ENCODE results near the gene ALDH2. TPM values are rescaled to one million over a fixed set of nuclear protein-coding genes. Genes with fewer than 3 reads are reported as not detected.

The ALDH2 gene
- total RNA-seq, 1 experiment from 2014 or later = not detected

GRCh38 chr12:111768159-111768895, 1.6 kb downstream of the ALDH2 start:
- no peak for TF ChIP-seq CTCF (IDR thresholded peaks at IDR 0.05; ENCODE audit: unreplicated experiment)
- BruUV-seq (replicated peaks) = no TSS peak
- H3K4me1 Mint-ChIP-seq (ENCODE audit: insufficient read depth, unreplicated experiment) = no peaks in the 10 kb centered on the region
- H3K36me3 Mint-ChIP-seq (ENCODE audit: insufficient read depth, unreplicated experiment) = peaks cover 8% of the 10 kb centered on the region
- no peak overlapping the region for H3K4me3 Mint-ChIP-seq (ENCODE audit: unreplicated experiment)
- CTCF ChIA-PET = interaction anchor here (0.6 to 1.5 kb wide), 6 partner anchors 12 to 65 kb away, joined by 3 to 5 read pairs (median 4); no protein-coding TSS in a partner anchor
- H3K9me3 Mint-ChIP-seq (ENCODE audit: unreplicated experiment) = no peaks in the 10 kb centered on the region
- intact Hi-C loops (cut with micrococcal nuclease) = no loop called here
- no peak overlapping the region for H3K27ac Mint-ChIP-seq (ENCODE audit: low read depth, unreplicated experiment)
- POLR2A ChIA-PET = no interaction called here
- no peak for DNase-seq (ENCODE audit: unreplicated experiment)
- H3K27me3 Mint-ChIP-seq (ENCODE audit: insufficient read depth, unreplicated experiment) = peaks cover 11% of the 10 kb centered on the region

- intact Hi-C loops (cut with micrococcal nuclease) = no loop called here
- no peaks in the 10 kb centered on the region for H3K27me3 Mint-ChIP-seq (ENCODE audit: insufficient read depth, unreplicated experiment)
- CTCF ChIA-PET = interaction anchor here (1.5 to 1.8 kb wide), 2 partner anchors 19 to 43 kb away, joined by 3 to 5 read pairs; no protein-coding TSS in a partner anchor
- BruUV-seq (replicated peaks) = no TSS peak
- POLR2A ChIA-PET = no interaction called here
- no peaks in the 10 kb centered on the region for H3K9me3 Mint-ChIP-seq (ENCODE audit: unreplicated experiment)
- peaks cover 8% of the 10 kb centered on the region for H3K4me1 Mint-ChIP-seq (ENCODE audit: insufficient read depth, unreplicated experiment)
- no peak for TF ChIP-seq CTCF (IDR thresholded peaks at IDR 0.05; ENCODE audit: unreplicated experiment)
- H3K4me3 Mint-ChIP-seq (ENCODE audit: unreplicated experiment) = no peak overlapping the region
- H3K36me3 Mint-ChIP-seq (ENCODE audit: insufficient read depth, unreplicated experiment) = no peaks in the 10 kb centered on the region
- DNase-seq (ENCODE audit: unreplicated experiment) = no peak
- H3K27ac Mint-ChIP-seq (ENCODE audit: low read depth, unreplicated experiment) = no peak overlapping the region
Measured at GRCh38 chr12:111769599-111769998, 2.9 kb downstream of the ALDH2 start.

GRCh38 chr12:111773801-111774551, 7.2 kb downstream of the ALDH2 start:
- CTCF ChIA-PET = interaction anchor here (0.7 to 2.4 kb wide), 4 partner anchors 11 to 39 kb away, joined by 3 to 10 read pairs (median 6); no protein-coding TSS in a partner anchor
- Mint-ChIP-seq H3K9me3 (ENCODE audit: unreplicated experiment) (no peaks in the 10 kb centered on the region), H3K27ac (ENCODE audit: low read depth, unreplicated experiment) (peak overlapping the region; percentile 93), H3K4me1 (ENCODE audit: insufficient read depth, unreplicated experiment) (peaks cover 21% of the 10 kb centered on the region), H3K36me3 (ENCODE audit: insufficient read depth, unreplicated experiment) (no peaks in the 10 kb centered on the region), H3K4me3 (ENCODE audit: unreplicated experiment) (peak overlapping the region; percentile 63), H3K27me3 (ENCODE audit: insufficient read depth, unreplicated experiment) (no peaks in the 10 kb centered on the region)
- TSS peak; percentile 57 for BruUV-seq (replicated peaks)
- intact Hi-C loops (cut with micrococcal nuclease) = no loop called here
- TF ChIP-seq CTCF (IDR thresholded peaks at IDR 0.05; ENCODE audit: unreplicated experiment) = no peak
- POLR2A ChIA-PET = interaction anchor here (0.6 to 3.7 kb wide), 8 partner anchors 10 to 88 kb away, joined by 3 to 17 read pairs (median 7); partner anchors contain the start of genes ACAD10, BRAP and MAPKAPK5
- peak; percentile 95 for DNase-seq (ENCODE audit: unreplicated experiment)

Measured in MCF 10A (cell line).